Measurements from ENCODE around the gene CALHM4. TPM values are rescaled to one million over a fixed set of nuclear protein-coding genes. Genes with fewer than 3 reads are reported as not detected.

The CALHM4 gene
- total RNA-seq, 1 experiment from 2014 or later, result not detected

DNA sequence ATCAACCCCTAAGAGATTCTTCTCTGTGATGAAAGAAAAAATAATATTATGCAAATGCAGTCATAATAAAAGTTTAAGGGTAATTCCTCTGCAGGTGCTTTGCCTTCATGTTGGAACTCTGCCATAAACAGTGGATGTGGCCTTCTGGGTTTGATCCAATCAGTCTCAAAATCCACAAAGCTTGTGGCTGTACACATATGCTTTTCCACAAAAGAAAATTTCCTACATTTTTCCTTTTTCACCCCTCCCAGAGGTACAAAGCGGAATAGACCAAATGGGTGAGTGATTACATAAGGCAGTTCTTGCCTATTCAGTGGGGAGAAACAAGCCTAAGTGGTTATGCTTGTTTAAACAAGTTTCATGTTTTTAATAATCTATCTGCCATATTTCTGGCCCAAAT is 25.4 kb upstream of the CALHM4 start:
- TF ChIP-seq EZH2 (IDR thresholded peaks at IDR 0.05; ENCODE audit: borderline replicate concordance, low read depth, low read length, poor library complexity, severe bottlenecking), result no peak
- TF ChIP-seq, protein P1, sequence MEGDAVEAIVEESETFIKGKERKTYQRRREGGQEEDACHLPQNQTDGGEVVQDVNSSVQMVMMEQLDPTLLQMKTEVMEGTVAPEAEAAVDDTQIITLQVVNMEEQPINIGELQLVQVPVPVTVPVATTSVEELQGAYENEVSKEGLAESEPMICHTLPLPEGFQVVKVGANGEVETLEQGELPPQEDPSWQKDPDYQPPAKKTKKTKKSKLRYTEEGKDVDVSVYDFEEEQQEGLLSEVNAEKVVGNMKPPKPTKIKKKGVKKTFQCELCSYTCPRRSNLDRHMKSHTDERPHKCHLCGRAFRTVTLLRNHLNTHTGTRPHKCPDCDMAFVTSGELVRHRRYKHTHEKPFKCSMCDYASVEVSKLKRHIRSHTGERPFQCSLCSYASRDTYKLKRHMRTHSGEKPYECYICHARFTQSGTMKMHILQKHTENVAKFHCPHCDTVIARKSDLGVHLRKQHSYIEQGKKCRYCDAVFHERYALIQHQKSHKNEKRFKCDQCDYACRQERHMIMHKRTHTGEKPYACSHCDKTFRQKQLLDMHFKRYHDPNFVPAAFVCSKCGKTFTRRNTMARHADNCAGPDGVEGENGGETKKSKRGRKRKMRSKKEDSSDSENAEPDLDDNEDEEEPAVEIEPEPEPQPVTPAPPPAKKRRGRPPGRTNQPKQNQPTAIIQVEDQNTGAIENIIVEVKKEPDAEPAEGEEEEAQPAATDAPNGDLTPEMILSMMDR (conservative IDR thresholded peaks at IDR 0.05; ENCODE audit: low read depth, low read length), result no peak
- no TSS peak for BruUV-seq (replicated peaks)
- Histone ChIP-seq H3K4me3 (ENCODE audit: low read depth, low read length, poor library complexity, severe bottlenecking) (no peak overlapping the region), H3K27me3 (replicated peaks; ENCODE audit: insufficient read depth, low read depth, low read length, poor library complexity) (no peaks in the 10 kb centered on the region), H3K4me1 (ENCODE audit: insufficient read depth, low read length, poor library complexity, severe bottlenecking) (peaks cover 10% of the 10 kb centered on the region), H3K36me3 (ENCODE audit: insufficient read depth, low read length, poor library complexity, severe bottlenecking) (no peaks in the 10 kb centered on the region), H3K9me3 (ENCODE audit: low read depth, low read length, poor library complexity, severe bottlenecking) (no peaks in the 10 kb centered on the region), H3K27ac (ENCODE audit: low read depth, low read length, poor library complexity, severe bottlenecking) (no peak overlapping the region)
- DNase-seq (ENCODE audit: low spot score), result no peak
- ChIA-PET CTCF (no interaction called here), POLR2A (ENCODE audit: low non-redundant PET) (no interaction called here)
- intact Hi-C loops (cut with micrococcal nuclease; ENCODE audit: unreplicated experiment), result no loop called here

DNA sequence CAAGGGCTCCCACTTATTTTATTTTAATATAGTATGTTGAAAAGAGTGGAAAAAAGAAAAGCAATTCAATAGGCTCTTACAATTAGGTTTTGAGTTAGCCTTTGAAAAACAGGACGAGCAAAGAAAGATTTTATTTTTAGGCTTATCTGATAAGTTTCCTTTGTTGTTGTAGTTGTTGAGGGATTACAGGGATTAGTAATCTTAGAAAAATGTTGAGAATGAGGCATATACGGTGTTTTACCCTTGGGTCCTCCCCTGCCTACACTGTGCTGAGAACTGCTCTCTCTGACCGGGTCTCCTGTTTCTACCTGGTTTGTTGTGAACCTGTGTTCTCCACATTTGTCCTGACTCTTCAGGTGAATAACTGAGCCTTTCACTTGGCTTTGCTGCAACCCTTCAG is 24.8 kb upstream of the CALHM4 start:
- Histone ChIP-seq H3K27me3 (replicated peaks; ENCODE audit: insufficient read depth, low read depth, low read length, poor library complexity) (no peaks in the 10 kb centered on the region), H3K27ac (ENCODE audit: low read depth, low read length, poor library complexity, severe bottlenecking) (no peak overlapping the region), H3K4me1 (ENCODE audit: insufficient read depth, low read length, poor library complexity, severe bottlenecking) (peaks cover 10% of the 10 kb centered on the region), H3K4me3 (ENCODE audit: low read depth, low read length, poor library complexity, severe bottlenecking) (no peak overlapping the region), H3K9me3 (ENCODE audit: low read depth, low read length, poor library complexity, severe bottlenecking) (no peaks in the 10 kb centered on the region), H3K36me3 (ENCODE audit: insufficient read depth, low read length, poor library complexity, severe bottlenecking) (no peaks in the 10 kb centered on the region)
- CTCF ChIA-PET, result no interaction called here
- intact Hi-C loops (cut with micrococcal nuclease; ENCODE audit: unreplicated experiment), result no loop called here
- POLR2A ChIA-PET (ENCODE audit: low non-redundant PET), result no interaction called here
- TF ChIP-seq, protein P1 (conservative IDR thresholded peaks at IDR 0.05; ENCODE audit: low read depth, low read length), result no peak
- no peak for TF ChIP-seq EZH2 (IDR thresholded peaks at IDR 0.05; ENCODE audit: borderline replicate concordance, low read depth, low read length, poor library complexity, severe bottlenecking)
- no TSS peak for BruUV-seq (replicated peaks)
- no peak for DNase-seq (ENCODE audit: low spot score)

DNA sequence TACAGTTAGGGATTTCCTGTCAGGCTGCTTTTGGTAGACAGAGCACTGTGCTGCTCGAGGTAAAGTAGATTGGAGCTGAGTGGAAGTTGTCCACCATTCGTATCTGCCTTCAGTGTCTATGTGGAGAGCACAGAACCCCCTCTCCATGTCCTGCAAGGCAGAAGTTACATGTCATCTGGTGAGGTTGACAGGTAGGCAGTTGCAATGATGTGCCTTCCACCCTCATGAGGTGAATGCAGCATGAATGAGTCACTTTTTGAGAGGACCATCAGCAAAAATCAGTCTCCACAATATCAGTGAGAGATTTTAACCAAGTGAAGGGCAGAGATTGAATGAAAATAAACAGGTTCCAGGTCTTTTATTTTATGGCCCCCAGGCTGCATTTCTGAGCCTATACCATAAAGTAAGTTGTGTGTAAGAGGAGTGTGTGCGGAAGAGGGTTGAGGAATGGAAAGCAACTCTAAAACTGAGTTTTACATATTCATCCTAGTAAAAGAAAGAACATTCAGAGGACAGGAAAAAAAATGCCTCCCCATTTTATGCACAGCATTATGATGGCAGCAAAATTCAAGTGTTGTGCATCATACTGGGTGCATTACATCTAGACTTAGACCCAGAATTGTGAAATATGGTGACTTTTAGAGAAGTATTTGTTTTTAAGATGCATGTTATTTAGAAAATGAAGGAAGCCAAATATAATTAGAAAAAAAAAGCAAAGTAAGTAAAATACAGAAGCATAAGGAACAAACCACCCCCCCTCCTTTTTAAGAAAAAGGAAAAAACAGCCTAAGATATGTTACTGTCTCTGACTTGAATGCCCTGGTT is 23.9 kb upstream of the CALHM4 start:
- ChIA-PET POLR2A (ENCODE audit: low non-redundant PET) (no interaction called here), CTCF (no interaction called here)
- H3K9me3 ChIP-seq (ENCODE audit: low read depth, low read length, poor library complexity, severe bottlenecking), result no peaks in the 10 kb centered on the region
- no peak for TF ChIP-seq EZH2 (IDR thresholded peaks at IDR 0.05; ENCODE audit: borderline replicate concordance, low read depth, low read length, poor library complexity, severe bottlenecking)
- TF ChIP-seq, protein P1 (conservative IDR thresholded peaks at IDR 0.05; ENCODE audit: low read depth, low read length), result no peak
- no peak overlapping the region for H3K27ac ChIP-seq (ENCODE audit: low read depth, low read length, poor library complexity, severe bottlenecking)
- BruUV-seq (replicated peaks), result no TSS peak
- intact Hi-C loops (cut with micrococcal nuclease; ENCODE audit: unreplicated experiment), result no loop called here
- no peak for DNase-seq (ENCODE audit: low spot score)
- H3K27me3 ChIP-seq (replicated peaks; ENCODE audit: insufficient read depth, low read depth, low read length, poor library complexity), result no peaks in the 10 kb centered on the region
- peaks cover 10% of the 10 kb centered on the region for H3K4me1 ChIP-seq (ENCODE audit: insufficient read depth, low read length, poor library complexity, severe bottlenecking)
- no peak overlapping the region for H3K4me3 ChIP-seq (ENCODE audit: low read depth, low read length, poor library complexity, severe bottlenecking)
- H3K36me3 ChIP-seq (ENCODE audit: insufficient read depth, low read length, poor library complexity, severe bottlenecking), result no peaks in the 10 kb centered on the region
